AG08396 (cell line): ENCODE data around the gene KCTD3.
A peak's percentile ranks its signal among the peaks of the same experiment; 100 is the strongest.

Experiments
- DNase-seq: peaks from one replicate; pipeline ENCODE4 v3.0.0; 2012; ENCODE audit warnings: low spot score, mixed read lengths

KCTD3 gene

GRCh38 chr1:215557504-215557903 is 9.6 kb upstream of the KCTD3 start:
- DNase-seq = no peak

- DNase-seq = no peak
These were observed 9.0 kb upstream of the KCTD3 start for GRCh38 chr1:215557992-215558626.

DNA sequence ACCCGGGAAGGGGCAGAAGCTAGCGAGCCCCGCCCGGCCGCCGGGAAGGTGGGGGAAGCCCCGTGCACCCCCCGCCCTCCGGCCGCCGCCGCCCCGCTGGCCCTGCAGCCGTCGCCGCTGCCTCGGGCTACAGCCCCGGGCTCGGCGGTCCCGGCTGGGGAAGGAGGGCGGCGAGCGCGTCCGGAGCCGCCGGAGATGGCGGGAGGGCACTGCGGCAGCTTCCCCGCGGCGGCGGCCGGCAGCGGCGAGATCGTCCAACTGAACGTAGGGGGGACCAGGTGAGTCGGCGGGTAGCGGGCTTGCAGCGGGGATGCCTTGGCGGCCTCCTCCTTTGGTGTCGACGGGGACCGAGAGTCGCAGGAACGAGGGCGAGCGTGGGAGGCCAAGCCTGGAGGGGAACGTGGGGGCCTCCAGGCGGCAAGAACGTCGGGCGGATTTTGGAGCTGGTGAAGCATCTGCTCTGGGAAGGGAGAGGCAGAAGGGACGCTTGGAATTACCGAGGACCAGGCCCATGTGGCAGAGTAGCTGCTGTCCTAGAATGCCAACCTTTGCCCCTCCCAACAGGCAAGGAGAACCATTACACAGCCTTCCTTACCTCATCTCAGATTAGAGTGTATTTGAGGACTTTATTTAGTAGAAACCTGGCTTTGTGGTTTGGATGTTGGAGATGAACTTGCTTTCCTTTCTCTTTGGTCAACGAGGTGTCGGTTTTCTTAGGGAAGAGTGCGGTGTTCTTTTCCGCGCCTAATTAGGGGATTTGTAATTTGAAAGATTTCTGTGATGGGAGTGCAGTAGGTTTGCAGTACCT is 591 bp downstream of the KCTD3 start:
- DNase-seq = peak; percentile 52

- DNase-seq = peak; percentile 67
These were observed 1.2 kb downstream of the KCTD3 start for GRCh38 chr1:215568299-215568692.

DNA sequence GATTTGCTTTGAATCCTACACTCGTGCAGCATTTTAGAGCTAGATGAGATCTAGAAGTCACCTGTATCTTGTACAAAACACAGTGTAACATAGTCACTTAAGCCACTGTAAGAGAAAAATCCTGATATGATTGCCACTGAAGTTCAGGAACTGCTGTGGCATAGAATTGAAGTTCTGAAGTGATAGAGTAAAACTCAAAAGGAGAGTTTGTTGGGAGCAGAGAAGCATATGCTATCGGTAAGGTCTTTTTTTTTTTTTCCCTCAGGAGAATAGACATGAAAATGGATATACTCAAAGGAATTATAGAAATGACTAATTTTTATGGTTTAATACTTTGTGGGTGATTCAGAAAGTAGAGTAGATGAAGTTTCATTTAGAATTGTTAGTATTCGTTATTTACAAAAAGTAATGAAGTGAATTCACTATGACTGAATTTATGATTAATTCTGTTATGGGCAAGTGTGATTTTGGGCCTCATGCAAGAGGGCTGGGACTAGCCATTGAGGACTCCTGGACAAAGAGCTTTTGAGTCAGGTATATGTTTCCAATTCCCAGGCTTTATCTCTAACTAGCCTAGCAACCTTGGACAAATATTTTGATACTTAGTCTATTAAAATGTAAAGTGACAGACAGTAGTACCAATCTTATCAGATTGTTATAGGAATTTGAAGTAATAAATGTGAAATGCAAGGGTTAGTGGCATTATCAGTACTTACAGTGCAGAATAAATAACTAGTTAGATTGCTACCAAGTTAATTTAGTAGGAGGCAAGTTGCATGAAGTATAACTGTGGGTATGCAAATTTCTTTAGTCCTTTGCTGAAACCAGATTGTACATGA is 3.1 kb downstream of the KCTD3 start:
- DNase-seq = peak; percentile 16

GRCh38 chr1:215581896-215582295 is 14.8 kb downstream of the KCTD3 start:
- DNase-seq = no peak

DNA sequence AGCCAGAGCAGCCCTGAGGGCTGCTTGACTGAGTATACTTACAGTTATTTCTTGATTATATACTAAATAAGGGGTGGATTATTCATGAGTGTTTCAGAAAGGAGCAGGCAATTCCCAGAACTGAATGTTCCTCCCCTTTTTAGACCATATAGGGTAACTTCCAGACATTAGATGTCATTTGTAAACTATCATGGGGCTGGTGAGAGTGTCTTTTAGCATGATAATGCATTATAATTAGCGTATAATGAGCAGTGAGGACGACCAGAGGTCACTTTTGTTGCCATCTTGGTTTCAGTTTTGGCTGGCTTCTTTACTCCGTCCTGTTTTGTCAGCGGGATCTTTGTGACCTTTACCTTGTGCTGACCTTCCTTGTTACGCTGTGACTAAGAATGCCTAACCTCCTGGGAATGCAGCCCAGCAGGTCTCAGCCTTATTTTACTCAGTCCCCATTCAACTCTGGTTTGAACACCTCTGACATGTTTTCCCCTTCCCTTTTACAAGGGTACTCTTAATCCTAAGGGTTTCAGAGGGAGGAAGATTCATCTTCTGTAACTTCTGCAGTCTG is 16.2 kb downstream of the KCTD3 start:
- no peak for DNase-seq

DNA sequence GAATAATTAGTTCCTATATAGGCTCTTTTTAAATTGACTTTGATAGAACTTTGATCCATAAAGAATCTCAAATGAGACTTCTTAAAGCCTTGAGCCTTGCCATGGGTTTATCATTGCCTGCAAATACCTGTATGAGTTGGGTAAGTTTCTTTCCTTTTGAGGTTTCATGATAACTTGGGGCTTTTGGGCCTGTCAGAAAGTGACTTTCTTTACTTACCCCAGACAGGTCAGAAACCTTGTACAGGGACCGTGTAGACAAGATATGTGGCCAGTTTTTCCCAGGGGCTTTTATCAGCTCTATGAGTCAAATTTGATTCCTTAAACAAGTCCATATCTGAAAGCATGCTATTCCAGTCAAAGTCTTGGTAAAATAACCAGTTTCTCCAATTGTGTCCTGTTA is 17.3 kb downstream of the KCTD3 start:
- no peak for DNase-seq

DNA sequence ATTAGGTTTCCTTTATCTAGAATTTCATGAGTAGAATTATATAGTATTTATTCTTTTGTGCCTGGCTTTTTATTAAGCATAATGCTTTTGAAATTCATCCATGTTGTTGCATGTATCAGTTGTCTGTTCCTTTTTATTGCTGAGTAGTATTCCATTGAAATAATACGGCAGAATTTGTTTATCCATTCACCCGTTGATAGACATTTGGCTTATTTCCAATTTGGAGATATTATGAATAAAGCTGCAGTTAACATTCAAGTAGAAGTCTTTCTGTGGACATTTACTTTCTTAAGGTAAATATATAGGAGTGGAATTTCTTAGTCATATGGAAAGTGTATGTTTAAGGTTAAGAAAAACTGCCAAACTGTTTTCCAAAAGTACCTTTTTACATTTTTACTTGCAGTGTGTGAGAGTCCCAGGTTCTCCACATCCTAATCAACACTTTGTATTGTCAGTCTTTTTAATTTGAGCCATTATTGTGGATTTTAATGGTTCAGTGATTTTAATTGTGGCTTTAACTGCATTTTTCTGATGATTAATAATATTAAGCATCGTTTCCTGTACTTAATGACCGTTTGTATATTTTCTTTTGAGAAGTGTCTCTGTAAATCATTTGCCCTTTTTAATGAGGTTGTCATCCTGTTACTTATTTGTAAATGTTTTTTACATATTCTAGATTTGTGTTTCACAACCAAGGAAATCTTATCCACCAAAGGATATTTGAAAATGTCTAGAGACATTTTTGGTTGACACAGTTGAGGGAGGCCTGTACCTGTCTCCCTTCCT is 22.7 kb downstream of the KCTD3 start:
- no peak for DNase-seq

GRCh38 chr1:215590779-215591491 is 23.8 kb downstream of the KCTD3 start:
- DNase-seq = no peak

GRCh38 chr1:215594640-215595039 is 27.5 kb downstream of the KCTD3 start:
- DNase-seq = peak; percentile 11

DNA sequence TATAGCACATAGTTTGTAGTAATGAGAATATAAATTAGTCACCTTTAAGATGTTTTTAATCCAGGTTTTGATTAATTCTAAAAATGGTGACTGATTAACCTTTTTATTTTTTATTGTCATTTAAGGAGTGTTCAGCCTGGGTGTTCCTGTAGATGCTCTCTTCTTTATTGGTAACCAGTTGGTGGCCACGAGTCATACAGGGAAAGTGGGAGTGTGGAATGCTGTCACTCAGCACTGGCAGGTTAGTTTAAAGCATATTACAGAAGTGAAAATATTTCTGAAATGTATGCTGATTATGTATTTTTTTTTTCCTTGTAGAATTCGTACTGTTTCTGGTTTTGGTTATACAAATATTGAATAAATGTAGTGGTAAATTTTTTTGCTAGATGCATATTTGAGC is 28.1 kb downstream of the KCTD3 start:
- no peak for DNase-seq

GRCh38 chr1:215597961-215598360 is 30.9 kb downstream of the KCTD3 start:
- no peak for DNase-seq

DNA sequence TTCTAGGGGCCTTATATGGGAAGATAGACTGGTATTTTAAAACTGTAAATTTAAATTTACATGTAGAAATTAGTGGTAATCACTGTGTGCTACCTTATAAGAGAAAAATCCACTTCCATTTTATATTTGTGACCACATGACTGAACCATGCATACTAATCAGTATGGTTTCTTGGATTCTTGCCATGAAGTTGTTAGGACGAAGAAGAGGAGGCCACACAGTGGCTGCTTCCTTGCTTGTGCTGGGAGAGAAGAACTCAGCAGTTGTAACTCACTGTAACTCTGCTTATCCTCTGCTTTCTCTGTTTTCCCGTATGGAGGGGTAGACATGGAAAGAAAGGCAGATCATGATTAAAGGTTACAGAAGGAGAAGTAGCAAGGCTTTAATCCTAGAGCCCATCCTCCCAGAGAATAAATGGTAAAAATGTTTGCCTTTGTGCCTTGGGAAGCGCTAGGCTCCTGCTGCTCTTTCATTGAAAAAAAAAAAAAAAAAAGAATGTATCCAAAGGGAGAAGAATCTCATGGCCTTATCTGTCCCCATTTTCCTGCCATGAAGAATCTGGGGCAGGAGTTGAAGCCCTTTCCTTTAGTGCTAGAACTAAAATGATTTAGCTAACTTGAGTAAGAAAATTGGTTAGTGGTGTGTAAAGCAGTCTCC is 32.4 kb downstream of the KCTD3 start:
- no peak for DNase-seq

- no peak for DNase-seq
These were observed 33.2 kb downstream of the KCTD3 start for GRCh38 chr1:215600258-215600792.

DNA sequence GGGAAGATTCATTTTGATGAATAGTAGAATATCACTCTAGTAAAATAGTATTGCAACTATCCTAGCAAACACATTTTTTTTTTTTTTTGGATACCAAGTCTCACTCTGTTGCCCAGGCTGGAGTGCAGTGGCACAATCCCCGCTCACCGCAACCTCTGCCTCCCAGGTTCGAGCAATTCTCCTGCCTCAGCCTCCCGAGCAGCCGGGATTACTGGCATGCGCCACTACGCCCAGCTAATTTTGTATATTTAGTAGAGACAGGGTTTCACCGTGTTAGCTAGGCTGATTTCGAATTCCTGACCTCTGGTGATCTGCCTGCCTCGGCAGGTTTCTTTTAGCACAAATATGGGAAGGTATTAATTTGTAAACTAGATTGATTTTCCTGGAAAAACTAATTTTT is 33.8 kb downstream of the KCTD3 start:
- no peak for DNase-seq

- no peak for DNase-seq
These were observed 34.2 kb downstream of the KCTD3 start for GRCh38 chr1:215601276-215601675.

DNA sequence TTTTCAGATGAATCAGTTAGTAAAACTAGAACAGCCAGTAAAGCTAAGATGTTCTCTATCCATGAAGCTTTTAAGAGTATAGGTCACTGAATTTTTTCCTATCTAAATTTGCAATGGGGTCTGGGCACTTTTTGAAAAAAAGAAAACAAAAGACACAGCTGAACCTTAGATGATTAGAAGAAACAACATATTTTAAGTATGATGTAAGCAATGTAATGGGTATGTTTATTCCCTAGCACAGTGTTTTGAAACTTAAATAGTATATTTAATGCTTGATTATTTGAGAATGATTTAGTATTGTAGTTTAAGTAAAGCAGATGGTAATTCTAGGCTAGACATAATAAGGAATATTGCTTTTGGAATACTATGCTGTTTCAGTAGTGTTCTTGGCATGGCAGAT is 36.2 kb downstream of the KCTD3 start:
- no peak for DNase-seq

DNA sequence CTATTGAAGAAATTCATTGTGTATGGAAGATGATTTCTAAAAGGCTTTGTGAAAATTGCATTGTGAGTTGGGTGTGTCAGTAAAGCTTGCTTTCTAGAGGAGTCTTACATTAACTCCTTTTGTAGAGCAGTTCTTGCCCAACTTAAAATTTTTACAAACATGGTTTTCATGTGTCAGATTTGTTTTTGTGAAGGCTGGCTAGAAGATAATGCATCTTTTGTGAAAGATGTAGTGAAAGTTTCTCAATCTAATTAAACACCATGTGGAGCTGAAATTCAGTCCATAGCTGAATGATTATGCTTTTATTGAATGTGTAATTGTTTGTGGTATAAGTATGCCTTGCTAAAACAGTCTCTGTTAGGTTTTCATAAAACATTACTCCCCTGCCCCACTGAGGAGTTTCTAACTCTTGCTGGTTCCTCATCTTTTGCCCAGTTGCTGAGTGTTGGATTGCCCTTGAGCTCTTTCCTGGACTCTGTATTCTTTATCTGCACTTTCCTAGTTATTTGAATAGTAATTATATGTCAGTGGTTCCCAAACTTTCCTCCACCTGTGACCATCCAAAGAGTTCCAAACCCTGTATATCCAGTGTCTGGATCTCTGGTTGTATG is 38.0 kb downstream of the KCTD3 start:
- no peak for DNase-seq

- DNase-seq = no peak
These were observed 38.9 kb downstream of the KCTD3 start for GRCh38 chr1:215606036-215606435.
